ENCODE data around the gene ESPN. TPM values are rescaled to one million over a fixed set of nuclear protein-coding genes. Genes with fewer than 3 reads are reported as not detected.

The ESPN gene
- total RNA-seq, 2 experiments from 2014 or later, result 0.83 to 0.99 TPM

GRCh38 chr1:6418668-6419396 is 5.7 kb upstream of the ESPN start:
- ChIA-PET CTCF (interaction anchor here (0.8 to 10.7 kb wide), 5 partner anchors 14 to 173 kb away, joined by 3 to 79 read pairs (median 3); no protein-coding TSS in a partner anchor), POLR2A (interaction anchor here (0.6 kb wide), 1 partner anchor 59 kb away, joined by 3 read pairs; no protein-coding TSS in a partner anchor)
- no peak overlapping the region for H3K27ac Mint-ChIP-seq
- no peak overlapping the region for H3K4me3 Mint-ChIP-seq
- H3K27me3 Mint-ChIP-seq, result peaks cover 73% of the 10 kb centered on the region
- peaks cover 17% of the 10 kb centered on the region for H3K4me1 Mint-ChIP-seq (ENCODE audit: low read depth)
- DNase-seq (no peak), ATAC-seq (no peak)
- TF ChIP-seq, protein P1, sequence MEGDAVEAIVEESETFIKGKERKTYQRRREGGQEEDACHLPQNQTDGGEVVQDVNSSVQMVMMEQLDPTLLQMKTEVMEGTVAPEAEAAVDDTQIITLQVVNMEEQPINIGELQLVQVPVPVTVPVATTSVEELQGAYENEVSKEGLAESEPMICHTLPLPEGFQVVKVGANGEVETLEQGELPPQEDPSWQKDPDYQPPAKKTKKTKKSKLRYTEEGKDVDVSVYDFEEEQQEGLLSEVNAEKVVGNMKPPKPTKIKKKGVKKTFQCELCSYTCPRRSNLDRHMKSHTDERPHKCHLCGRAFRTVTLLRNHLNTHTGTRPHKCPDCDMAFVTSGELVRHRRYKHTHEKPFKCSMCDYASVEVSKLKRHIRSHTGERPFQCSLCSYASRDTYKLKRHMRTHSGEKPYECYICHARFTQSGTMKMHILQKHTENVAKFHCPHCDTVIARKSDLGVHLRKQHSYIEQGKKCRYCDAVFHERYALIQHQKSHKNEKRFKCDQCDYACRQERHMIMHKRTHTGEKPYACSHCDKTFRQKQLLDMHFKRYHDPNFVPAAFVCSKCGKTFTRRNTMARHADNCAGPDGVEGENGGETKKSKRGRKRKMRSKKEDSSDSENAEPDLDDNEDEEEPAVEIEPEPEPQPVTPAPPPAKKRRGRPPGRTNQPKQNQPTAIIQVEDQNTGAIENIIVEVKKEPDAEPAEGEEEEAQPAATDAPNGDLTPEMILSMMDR (IDR thresholded peaks at IDR 0.05), result no peak
- no peaks in the 10 kb centered on the region for H3K36me3 Mint-ChIP-seq (ENCODE audit: low read depth)
- intact Hi-C loops (cut with micrococcal nuclease), result no loop called here
- no peaks in the 10 kb centered on the region for H3K9me3 Mint-ChIP-seq

- TF ChIP-seq, protein P1 (IDR thresholded peaks at IDR 0.05), result no peak
- ATAC-seq (no peak), DNase-seq (no peak)
- CTCF ChIA-PET, result interaction anchor here (0.8 to 10.7 kb wide), 5 partner anchors 13 to 173 kb away, joined by 3 to 79 read pairs (median 3); no protein-coding TSS in a partner anchor
- Mint-ChIP-seq H3K9me3 (no peaks in the 10 kb centered on the region), H3K4me1 (ENCODE audit: low read depth) (peaks cover 20% of the 10 kb centered on the region), H3K27me3 (peaks cover 75% of the 10 kb centered on the region), H3K4me3 (no peak overlapping the region), H3K27ac (no peak overlapping the region), H3K36me3 (ENCODE audit: low read depth) (no peaks in the 10 kb centered on the region)
- intact Hi-C loops (cut with micrococcal nuclease), result no loop called here
- POLR2A ChIA-PET, result no interaction called here
Observed at GRCh38 chr1:6419397-6419803, 5.2 kb upstream of the ESPN start.

DNA sequence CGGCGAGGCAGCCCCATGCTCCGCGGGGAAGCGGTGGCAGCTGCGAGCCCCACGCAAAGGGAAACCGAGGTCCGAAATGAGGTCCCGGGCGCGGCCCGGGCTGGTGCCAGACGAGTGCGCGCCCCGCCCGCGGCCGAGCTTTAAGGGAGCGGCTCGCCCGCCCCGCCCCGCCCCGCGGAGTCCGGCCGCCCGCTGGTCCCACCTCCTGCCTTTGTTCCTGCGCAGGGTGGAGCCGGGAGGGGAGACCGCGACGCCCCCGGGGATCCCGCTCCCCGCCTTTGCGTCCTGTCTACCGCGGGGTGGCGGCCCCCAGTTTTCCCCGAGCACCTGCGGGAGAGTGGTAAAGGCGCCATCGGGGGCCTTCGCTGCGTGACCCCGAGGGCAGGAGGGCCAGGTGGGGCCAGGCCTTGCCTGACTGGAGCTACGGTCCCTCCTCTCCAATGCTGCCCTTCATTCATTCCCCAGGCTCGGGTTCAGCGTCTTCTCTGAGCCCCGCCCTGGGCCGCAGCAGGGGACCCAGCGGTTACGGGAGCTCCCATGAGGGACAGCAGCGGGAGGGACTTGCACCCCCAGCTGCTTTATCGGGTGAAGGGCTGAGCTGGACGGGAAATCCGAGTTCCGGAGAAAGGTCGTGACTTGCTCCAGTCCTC is 4.6 kb upstream of the ESPN start, which contains the start of gene HES2:
Gene HES2 (minus strand): TSS at position 116 of the 650 bp plus-strand sequence. CDS start 99 bp downstream, at position 17.
- intact Hi-C loops (cut with micrococcal nuclease), result no loop called here
- ChIA-PET CTCF (interaction anchor here (0.8 to 10.7 kb wide), 6 partner anchors 12 to 174 kb away, joined by 3 to 79 read pairs (median 5); no protein-coding TSS in a partner anchor), POLR2A (interaction anchor here (1.4 kb wide), 1 partner anchor 26 kb away, joined by 6 read pairs; the partner anchor contains the start of gene ACOT7)
- Mint-ChIP-seq H3K4me3 (no peak within 1 kb of the TSS), H3K4me1 (ENCODE audit: low read depth) (peaks cover 15% of the 10 kb centered on the region), H3K36me3 (ENCODE audit: low read depth) (no peaks in the 10 kb centered on the region), H3K27me3 (peaks cover 71% of the 10 kb centered on the region), H3K27ac (no peak within 1 kb of the TSS), H3K9me3 (no peaks in the 10 kb centered on the region)
- no peak for DNase-seq
- peak; percentile 14 for ATAC-seq
- TF ChIP-seq, protein P1 (IDR thresholded peaks at IDR 0.05), result no peak

- intact Hi-C loops (cut with micrococcal nuclease), result no loop called here
- ATAC-seq (no peak), DNase-seq (no peak)
- peaks cover 14% of the 10 kb centered on the region for H3K4me1 Mint-ChIP-seq (ENCODE audit: low read depth)
- H3K9me3 Mint-ChIP-seq, result no peaks in the 10 kb centered on the region
- TF ChIP-seq, protein P1 (IDR thresholded peaks at IDR 0.05), result no peak
- ChIA-PET CTCF (interaction anchor here (0.7 to 10.7 kb wide), 6 partner anchors 15 to 173 kb away, joined by 3 to 79 read pairs (median 24); no protein-coding TSS in a partner anchor), POLR2A (interaction anchor here (0.7 to 1.4 kb wide), 2 partner anchors 16 to 27 kb away, joined by 3 to 6 read pairs; partner anchors contain the start of gene ACOT7)
- peaks cover 70% of the 10 kb centered on the region for H3K27me3 Mint-ChIP-seq
- H3K4me3 Mint-ChIP-seq, result no peak overlapping the region
- no peak overlapping the region for H3K27ac Mint-ChIP-seq
- H3K36me3 Mint-ChIP-seq (ENCODE audit: low read depth), result no peaks in the 10 kb centered on the region
Observed at GRCh38 chr1:6420454-6421042, 4.0 kb upstream of the ESPN start.
